ENCODE measurements around the gene CAPZA1.

Gene CAPZA1

DNA sequence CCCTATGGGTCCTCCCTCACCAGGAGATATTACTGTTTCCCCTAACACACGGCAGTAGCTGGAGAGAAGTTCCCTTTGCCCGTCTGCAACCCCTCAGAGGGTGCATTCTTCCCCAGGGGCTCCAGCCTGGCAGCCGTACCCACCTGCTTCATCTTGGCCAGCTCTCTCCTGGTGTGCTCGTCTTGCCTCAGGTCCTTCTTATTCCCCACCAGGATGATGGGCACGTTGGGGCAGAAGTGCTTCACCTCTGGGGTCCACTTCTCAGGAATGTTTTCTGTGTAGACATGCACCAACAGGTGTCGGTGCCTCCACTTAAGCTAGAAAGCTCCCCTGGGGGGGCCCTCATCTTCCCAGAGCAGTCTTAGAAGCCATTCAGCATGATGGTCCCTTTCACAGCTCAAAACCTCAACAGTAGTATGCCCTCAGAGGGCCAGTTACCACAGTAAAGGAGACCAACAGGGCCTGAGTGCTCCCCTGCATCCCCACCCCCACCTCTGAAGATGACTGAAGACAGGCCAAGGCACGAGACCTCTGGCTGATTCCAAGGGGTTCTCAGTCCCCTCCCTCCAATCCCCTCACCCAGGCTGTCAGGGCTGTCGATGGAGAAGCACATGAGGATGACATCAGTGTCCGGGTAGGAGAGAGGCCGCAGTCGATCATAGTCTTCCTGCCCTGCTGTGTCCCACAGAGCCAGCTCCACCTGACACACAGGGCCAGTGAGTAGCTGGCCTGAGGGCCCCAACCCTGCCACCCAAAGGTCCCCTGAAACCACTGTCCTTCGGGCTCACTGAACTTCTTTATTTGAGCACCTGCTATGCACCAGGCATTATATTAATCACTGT is 83.0 kb downstream of the CAPZA1 start:
- DNase-seq, result no peak

GRCh38 chr1:112703706-112704105 is 84.1 kb downstream of the CAPZA1 start:
- DNase-seq, result no peak

GRCh38 chr1:112704391-112704933 is 84.8 kb downstream of the CAPZA1 start:
- no peak for DNase-seq

GRCh38 chr1:112704934-112705627 is 85.4 kb downstream of the CAPZA1 start:
- DNase-seq, result no peak

GRCh38 chr1:112706505-112707220 is 87.0 kb downstream of the CAPZA1 start, which contains the start of gene RHOC:
TSS of gene RHOC (minus strand) at chr1:112707127. CDS start at chr1:112703799, 3,328 bp downstream.
- no peak for DNase-seq

DNA sequence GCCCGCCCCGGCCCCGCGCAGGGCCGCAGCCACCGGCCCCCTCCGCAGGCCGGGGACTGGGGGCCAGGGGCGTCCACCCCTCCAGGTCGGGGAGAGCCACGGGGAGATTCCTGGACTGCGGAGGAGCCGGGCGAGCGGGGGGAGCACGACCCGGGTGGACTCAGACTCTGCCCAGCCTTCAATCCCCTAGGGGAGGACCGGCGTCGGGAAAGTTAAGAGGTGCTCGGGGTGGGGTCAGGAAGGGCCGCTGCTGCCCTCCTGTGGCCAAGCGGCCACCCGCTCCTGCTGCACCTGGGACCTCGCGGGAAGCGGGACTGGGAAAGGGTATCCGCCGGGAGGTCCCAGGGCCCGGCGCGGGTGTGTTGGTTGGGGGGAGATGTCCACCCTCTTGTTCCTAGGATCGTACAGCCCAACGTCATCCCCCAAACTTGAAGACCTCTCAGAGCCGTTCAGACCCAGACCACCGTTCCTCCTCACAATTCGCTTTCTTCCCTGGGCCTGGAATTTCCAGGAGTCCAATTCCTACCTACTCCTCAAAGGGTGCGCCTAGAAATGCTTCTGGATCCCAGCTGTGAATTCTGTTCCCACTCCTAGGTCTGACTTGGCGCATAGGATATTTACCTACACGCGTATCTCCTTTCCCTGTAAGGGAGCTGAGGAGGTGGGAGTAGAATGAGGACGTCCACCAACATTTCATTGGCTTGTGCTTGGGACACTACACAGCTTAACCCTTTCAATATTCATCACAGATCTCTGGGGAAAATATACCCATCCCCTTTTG is 87.8 kb downstream of the CAPZA1 start:
- DNase-seq, result peak; percentile 46

GRCh38 chr1:112708002-112708448 is 88.4 kb downstream of the CAPZA1 start:
- DNase-seq, result no peak

- DNase-seq, result no peak
Observed at GRCh38 chr1:112708489-112708888, 88.9 kb downstream of the CAPZA1 start.

DNA sequence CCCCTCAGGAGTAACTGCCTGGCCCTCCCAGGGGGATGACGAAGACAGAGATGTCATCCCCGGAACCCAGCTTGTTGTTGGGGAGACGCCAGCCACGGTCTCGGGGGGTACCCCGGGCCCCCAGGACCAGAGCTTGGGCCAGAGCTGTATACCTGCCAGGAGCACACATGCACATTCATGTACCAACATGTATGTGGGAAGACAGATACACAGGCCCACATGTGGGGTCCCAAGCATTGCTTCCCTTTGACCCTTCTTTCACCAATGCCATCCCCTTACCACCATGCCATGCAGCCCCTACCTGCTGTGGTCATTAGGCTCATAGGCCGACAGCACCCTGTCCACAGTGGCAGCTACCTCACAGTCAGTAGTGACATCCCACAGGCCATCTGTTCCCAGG is 90.5 kb downstream of the CAPZA1 start:
- DNase-seq, result no peak

- no peak for DNase-seq
Observed at GRCh38 chr1:112710586-112710985, 91.0 kb downstream of the CAPZA1 start.

GRCh38 chr1:112711041-112711440 is 91.4 kb downstream of the CAPZA1 start:
- no peak for DNase-seq

DNA sequence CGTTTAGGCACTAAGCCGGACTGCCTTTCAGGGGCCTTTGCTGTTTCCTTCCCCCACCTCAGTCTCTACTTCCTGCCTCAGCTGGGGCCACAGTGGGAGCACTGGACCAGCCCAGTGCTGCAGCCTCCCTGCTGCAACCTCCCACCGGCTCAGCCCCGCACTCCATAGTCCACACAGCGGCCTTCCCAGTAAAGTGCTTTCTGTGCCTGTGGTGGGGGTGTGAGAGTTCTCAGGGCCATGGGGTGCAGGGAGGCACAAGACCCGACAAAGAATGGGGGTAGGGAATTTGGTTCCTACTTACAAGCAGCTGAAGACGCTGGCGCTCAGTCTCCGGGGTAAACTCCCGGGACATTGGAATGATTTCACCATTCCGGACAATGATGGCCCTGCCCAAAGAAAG is 92.0 kb downstream of the CAPZA1 start:
- no peak for DNase-seq

DNA sequence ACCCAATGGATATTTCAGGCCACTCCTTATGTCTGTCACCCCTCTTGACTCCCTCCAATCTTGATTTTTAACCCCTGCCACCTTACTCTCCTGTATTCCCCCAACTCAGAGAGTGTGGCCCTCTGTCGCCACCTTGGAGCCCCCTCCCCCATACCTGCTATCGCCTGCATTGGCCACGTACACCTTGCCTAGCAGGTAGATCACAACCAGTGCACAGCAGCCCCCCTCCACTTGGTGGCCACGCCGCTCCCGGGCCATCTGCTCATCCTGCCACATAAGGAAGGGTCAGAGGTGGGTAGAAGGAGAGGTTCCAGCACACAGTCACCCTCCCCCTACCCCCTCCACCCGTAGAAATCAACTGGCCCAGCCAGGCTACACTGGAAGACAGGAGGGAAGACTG is 92.6 kb downstream of the CAPZA1 start:
- no peak for DNase-seq

- DNase-seq, result no peak
Observed at GRCh38 chr1:112712701-112713128, 93.1 kb downstream of the CAPZA1 start.

DNA sequence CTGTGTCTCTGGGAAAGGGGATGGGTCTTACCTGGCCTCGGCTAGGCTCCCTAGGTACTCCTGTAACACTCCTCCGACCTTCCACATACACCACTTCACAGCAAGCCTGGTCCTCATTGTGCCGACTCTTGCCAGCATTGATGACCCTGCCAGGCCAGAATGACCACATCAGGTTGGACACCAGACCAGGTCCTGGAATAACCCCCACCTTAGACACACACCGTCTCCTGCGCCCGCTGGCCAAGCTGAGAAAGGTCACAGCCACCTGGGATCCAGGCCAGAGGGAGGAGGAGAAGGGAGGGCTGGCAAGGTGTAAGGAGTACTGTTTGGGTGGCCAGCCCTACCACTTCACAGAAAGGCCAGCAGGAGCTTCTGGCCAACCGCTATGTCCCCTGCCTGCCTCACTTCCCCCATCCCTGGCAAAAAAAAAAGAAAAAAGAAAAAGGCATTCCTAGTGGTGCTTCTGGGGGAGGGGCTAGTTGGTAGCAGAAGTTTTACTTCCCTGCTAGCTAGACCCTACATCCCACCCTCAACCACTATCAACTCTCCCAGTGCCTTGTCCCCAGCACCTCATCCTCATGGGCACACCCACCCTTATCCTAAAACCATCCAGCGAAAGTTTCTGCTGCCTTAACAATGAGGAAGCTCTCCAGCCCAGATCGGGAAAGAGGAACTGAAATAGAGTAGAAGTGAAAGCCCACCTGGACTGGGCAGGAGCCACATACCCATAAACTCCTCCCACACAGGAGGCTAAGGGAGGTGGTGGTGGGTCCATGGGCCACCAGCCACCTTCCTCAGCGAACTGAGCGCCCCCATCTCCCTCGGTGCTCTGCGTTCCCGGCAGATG is 94.1 kb downstream of the CAPZA1 start:
- no peak for DNase-seq

DNA sequence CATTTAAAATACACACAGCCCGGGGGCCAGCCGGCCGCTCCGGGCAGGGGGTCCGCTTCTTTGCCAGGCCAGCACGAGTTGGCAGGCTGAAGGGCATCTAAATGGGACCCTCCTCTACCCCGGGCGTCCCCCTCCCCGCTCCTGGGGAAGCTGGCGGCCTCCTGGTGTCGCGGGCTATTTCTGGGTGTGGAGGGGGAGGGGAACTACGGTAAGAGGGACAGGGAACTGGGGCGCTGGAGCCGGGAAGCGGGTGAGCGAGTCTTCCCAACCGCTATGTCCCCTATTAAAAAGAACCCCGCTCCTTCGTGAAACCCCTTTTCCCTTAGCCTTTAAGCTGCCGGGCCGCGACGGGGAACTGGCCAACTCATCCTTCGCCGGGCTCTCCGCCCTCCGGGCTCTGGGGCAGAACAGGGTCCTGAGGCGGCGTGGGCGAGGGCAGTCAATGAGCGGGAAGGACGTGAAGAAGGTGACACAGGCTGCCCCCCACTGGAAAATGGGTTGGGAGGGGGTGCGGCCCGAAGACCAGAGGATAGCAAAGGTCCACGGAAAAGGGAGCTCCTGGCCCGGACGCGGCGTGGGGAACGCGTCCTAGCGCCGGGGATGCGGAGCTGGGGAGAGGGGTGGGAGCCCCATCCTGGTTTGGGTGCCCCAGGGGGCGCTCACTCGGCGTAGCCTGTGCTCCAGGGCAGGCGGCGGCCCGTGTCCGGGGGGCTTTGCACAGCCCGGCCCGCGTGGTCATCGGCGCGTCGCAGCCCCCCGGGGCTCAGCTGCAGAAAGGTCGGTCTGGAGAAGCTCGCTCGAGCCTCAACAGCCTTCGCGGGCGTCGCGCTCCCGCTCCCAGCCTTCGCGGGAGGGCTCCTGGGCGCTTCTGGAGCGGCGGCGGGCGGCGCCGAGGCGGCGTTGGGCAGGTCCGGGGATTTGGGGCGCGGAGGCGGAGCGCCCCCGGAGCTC is 95.0 kb downstream of the CAPZA1 start:
- no peak for DNase-seq

DNA sequence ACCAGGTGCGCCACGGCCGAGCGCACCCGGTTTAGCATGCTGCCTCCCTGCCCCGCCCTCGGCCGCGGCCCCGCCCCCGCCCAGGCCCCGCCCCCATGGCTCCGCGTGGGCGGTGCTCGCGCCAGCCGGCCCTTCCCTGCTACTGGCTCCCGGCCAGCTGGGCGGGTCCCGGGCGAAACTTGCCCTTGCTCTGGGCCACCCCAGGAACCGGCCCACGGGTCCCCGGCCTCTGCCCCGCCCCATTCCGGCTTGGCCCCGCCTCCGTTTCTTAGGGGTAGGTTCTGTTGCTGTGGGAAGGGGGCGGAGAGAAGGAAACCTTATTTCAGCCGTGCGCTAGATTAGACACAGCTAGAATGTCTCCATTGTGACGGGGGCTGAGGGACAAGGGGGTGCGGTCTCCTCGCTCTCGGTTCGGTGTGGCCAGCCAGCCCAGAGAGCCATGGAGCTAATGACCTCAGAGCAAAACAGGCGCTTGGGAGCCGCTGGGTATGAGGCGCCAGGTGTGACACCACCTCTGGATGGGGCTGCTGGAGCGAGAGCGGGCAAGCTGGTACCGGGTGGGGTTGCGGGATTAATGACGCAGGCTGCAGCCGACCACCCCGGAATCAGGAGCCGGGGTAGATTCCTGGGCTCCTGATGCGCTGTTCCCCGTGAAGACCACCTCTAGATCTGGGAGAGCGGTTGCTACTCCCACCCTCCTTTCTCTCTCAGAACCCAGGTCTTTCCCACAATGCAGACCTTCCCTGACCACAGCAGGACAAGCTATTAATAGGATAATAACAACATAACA is 95.8 kb downstream of the CAPZA1 start, which contains the start of gene PPM1J:
PPM1J (minus strand) TSS at position 69 of the 790 bp plus-strand sequence; CDS start at position 38, 31 bp downstream.
- DNase-seq, result peak; percentile 94

GRCh38 chr1:112716133-112716720 is 96.6 kb downstream of the CAPZA1 start:
- peak; percentile 65 for DNase-seq

Measured in activated CD4-positive, alpha-beta T cell treated with anti-CD3 and anti-CD28 coated beads for 1 hour (primary cell).